Esophagus squamous epithelium (tissue), 5 donors: Measurements from ENCODE around the gene PRKACA. TPM values are rescaled to one million over a fixed set of nuclear protein-coding genes. Genes with fewer than 3 reads are reported as not detected.
A peak's percentile ranks its signal among the peaks of the same experiment; 100 is the strongest.

Experiments
- DNase-seq: peaks from one replicate; lab custom pipeline; 2025; lab: John Stamatoyannopoulos, UW
- H3K27ac ChIP-seq, 4 donors: fragments of 200-600 bp; sonication (generic); one replicate each; pipeline ENCODE4 v1.5.1; 2016 to 2019; ENCODE audit warnings: mild to moderate bottlenecking in 1 of 4
- H3K27me3 ChIP-seq, 4 donors: fragments of 200-600 bp; sonication (generic); 1 replicate in 3 of 4; 2 replicates in 1 of 4; pipeline versions ENCODE4 v1.5.1 to v1.6.0; 2017 to 2021; ENCODE audit warnings: antibody characterized with exemption in 1 of 4
- H3K36me3 ChIP-seq, 3 donors: fragments of 200-600 bp; sonication (generic); one replicate each; pipeline ENCODE4 v1.5.1; 2016 to 2019
- H3K4me1 ChIP-seq, 3 donors: fragments of 200-600 bp; sonication (generic); one replicate each; pipeline ENCODE4 v1.5.1; 2017 to 2019
- H3K4me3 ChIP-seq, 4 donors: fragments of 200-600 bp; sonication (generic); 1 replicate in 3 of 4; 2 replicates in 1 of 4; pipeline ENCODE4 v1.5.1; 2016 to 2019; ENCODE audit warnings: mild to moderate bottlenecking in 2 of 4, moderate library complexity in 1 of 4
- H3K9me3 ChIP-seq, 3 donors: fragments of 200-600 bp; sonication (generic); one replicate each; pipeline ENCODE4 v1.5.1; 2016 to 2019
- POLR2A ChIP-seq, 4 donors: fragments of 450-650 bp; IDR thresholded peaks; one replicate each; pipeline ENCODE4 v1.6.1; 2017; ENCODE audit warnings: antibody characterized with exemption in 4 of 4, mild to moderate bottlenecking in 4 of 4, moderate library complexity in 3 of 4
- WGBS, 2 donors: methylation state at CpG; one replicate each; pipeline ENCODE4 v1.1.5; 2018; 5-methylcytosine and 5-hydroxymethylcytosine counted together
- intact Hi-C: fragments of 100-400 bp; cut with DNase I; formaldehyde crosslinking; loops from one replicate; pipeline ENCODE4 v1.15.0; 2022
- total RNA-seq, 4 donors: library from RNA; depleted of rRNA; stranded (reverse); fragments of >200 nt; gene quantifications; one replicate each; pipeline ENCODE4 v1.1.0, GENCODE V29; 2016
- TF ChIP-seq, protein P1 (sequence below), 6 experiments: fragments of 450-650 bp in 4 of 6; fragments of 200-600 bp in 2 of 6; sonication (generic) in 2 of 6; IDR thresholded peaks; one replicate each; pipeline ENCODE4 v1.5.1; 2016 to 2019; ENCODE audit warnings: antibody characterized with exemption in 6 of 6, mild to moderate bottlenecking in 4 of 6, moderate library complexity in 4 of 6
- donor health status: DM: yes; HTN: yes; CAD: no.

Gene PRKACA
- 10 to 100 TPM; 28.6 to 42.8 (median 37.0) TPM for total RNA-seq

DNA sequence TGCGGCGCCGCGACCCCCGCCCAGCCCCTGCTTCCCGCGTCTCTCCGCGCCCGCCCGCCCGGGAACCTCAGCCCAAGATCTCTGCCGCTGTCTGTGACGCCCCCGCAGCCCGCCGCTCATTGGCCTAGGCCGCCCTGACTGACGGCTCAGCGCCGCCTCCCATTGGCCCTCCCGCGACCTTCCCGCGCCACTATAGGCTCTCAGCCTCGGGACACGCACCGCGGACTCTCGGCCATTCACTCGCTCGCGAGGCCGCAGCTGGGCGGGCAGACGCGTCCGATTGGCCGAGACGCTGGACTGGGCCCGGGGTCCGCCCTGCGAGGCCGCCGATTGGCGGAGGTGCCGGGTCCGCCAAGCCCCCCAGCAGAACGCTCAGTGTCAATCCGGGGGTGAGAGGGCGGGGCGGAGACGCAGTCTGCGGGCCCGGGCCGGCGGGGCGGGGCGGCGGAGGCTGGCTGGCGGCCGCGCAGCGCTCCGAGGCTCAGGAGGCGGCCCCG lies at the start of gene PRKACA:
Gene PRKACA (minus strand): TSS at position 95 of the 497 bp plus-strand sequence. CDS start 215 bp downstream, outside the sequence.
- no CpG with 5 or more reads among the region's 67 CpGs for WGBS, 2 donors
- H3K4me1 ChIP-seq = peaks cover 24 to 67% (median 46%) of the 10 kb centered on the region in 3 donors

GRCh38 chr19:14166999-14167575 lies 49.5 kb upstream of the PRKACA start:
- TF ChIP-seq, protein P1, sequence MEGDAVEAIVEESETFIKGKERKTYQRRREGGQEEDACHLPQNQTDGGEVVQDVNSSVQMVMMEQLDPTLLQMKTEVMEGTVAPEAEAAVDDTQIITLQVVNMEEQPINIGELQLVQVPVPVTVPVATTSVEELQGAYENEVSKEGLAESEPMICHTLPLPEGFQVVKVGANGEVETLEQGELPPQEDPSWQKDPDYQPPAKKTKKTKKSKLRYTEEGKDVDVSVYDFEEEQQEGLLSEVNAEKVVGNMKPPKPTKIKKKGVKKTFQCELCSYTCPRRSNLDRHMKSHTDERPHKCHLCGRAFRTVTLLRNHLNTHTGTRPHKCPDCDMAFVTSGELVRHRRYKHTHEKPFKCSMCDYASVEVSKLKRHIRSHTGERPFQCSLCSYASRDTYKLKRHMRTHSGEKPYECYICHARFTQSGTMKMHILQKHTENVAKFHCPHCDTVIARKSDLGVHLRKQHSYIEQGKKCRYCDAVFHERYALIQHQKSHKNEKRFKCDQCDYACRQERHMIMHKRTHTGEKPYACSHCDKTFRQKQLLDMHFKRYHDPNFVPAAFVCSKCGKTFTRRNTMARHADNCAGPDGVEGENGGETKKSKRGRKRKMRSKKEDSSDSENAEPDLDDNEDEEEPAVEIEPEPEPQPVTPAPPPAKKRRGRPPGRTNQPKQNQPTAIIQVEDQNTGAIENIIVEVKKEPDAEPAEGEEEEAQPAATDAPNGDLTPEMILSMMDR (IDR thresholded peaks at IDR 0.05) = no peak
- TF ChIP-seq POLR2A (IDR thresholded peaks at IDR 0.05) = no peak
- H3K36me3 ChIP-seq = peaks cover 0 to 50% (median 0%) of the 10 kb centered on the region in 3 donors
- WGBS, 2 donors = 30 to 45% methylated on average over 7 to 11 of the region's 12 CpGs
- intact Hi-C loops = no loop called here
- DNase-seq = no peak
- H3K27ac ChIP-seq = peak overlapping the region in 1 of 4 donors; percentile 35
- H3K4me1 ChIP-seq = peaks cover 0 to 25% (median 3%) of the 10 kb centered on the region in 3 donors
- peak overlapping the region in 1 of 4 donors; percentile 36 for H3K4me3 ChIP-seq
- no peaks in the 10 kb centered on the region for H3K9me3 ChIP-seq
- H3K27me3 ChIP-seq = no peaks in the 10 kb centered on the region

More for the DNA sequence above, at the start of gene PRKACA:
- peak in 1 of 4 donors; percentile 57 for TF ChIP-seq POLR2A (IDR thresholded peaks at IDR 0.05)
- TF ChIP-seq, protein P1 (IDR thresholded peaks at IDR 0.05) = no peak
- Histone ChIP-seq H3K9me3 (no peaks in the 10 kb centered on the region), H3K4me3 (peak within 1 kb of the TSS; percentile 91 to 97 (median 94)), H3K27ac (peak within 1 kb of the TSS; percentile 93 to 100 (median 95)), H3K27me3 (no peaks in the 10 kb centered on the region), H3K36me3 (no peaks in the 10 kb centered on the region)
- intact Hi-C loops = no loop called here
- peak; percentile 95 for DNase-seq

DNA sequence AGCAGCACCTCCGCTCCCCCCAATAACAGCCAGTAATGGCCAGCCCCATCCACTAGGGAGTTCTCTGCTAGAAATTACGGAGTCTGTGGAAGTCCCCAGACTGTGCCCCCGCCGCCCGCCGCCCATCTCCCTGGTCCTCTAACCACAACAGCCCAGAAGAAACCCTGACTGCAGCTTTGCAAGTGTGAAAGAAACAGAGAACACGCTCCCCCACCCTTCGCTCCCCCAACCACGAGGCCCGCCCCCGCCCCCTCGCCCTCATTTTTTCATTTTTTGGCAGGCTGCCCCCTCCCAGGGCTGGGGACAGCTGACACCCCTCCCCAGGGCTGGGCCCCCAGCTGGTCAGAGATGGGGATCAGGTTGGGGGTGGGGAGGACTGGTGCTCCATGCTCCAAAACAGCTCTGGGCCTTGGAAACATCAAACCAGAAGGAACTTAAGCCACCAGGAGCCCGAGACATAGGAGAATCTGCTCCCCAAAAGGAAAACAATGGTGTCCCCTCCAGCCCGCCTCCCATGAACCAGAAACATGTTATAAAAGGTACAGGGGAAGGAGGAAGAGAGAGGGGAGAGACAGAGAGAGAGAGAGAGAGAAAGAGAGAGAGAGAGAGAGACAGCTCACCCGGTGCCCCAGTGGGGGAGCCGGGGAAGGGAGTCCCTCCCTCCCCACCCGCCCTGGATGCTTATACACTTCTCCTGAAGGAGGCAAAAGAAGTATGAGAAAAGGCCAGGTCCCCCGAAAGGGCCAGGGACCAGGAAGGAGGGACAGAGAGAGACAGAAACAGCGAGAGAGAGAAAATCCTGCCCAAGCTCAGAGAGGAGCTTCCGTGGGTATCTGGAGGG lies 48.6 kb upstream of the PRKACA start:
- no peak overlapping the region for H3K4me3 ChIP-seq
- H3K27ac ChIP-seq = no peak overlapping the region
- intact Hi-C loops = no loop called here
- no peaks in the 10 kb centered on the region for H3K27me3 ChIP-seq
- TF ChIP-seq POLR2A (IDR thresholded peaks at IDR 0.05) = no peak
- 51 to 69% methylated on average over 13 to 16 of the region's 20 CpGs for WGBS, 2 donors
- no peaks in the 10 kb centered on the region for H3K9me3 ChIP-seq
- peaks cover 0 to 25% (median 3%) of the 10 kb centered on the region in 3 donors for H3K4me1 ChIP-seq
- H3K36me3 ChIP-seq = peaks cover 0 to 49% (median 0%) of the 10 kb centered on the region in 3 donors
- no peak for DNase-seq

- H3K9me3 ChIP-seq = no peaks in the 10 kb centered on the region
- 58 to 59% methylated on average over 4 of the region's 16 CpGs for WGBS, 2 donors
- H3K36me3 ChIP-seq = peaks cover 0 to 36% (median 0%) of the 10 kb centered on the region in 3 donors
- no peak overlapping the region for H3K4me3 ChIP-seq
- no peaks in the 10 kb centered on the region for H3K27me3 ChIP-seq
- no peak for DNase-seq
- TF ChIP-seq, protein P1 (IDR thresholded peaks at IDR 0.05) = no peak
- TF ChIP-seq POLR2A (IDR thresholded peaks at IDR 0.05) = no peak
- H3K27ac ChIP-seq = no peak overlapping the region
- intact Hi-C loops = no loop called here
- H3K4me1 ChIP-seq = peaks cover 0 to 25% (median 3%) of the 10 kb centered on the region in 3 donors
These were observed 47.3 kb upstream of the PRKACA start for GRCh38 chr19:14164724-14165493.

DNA sequence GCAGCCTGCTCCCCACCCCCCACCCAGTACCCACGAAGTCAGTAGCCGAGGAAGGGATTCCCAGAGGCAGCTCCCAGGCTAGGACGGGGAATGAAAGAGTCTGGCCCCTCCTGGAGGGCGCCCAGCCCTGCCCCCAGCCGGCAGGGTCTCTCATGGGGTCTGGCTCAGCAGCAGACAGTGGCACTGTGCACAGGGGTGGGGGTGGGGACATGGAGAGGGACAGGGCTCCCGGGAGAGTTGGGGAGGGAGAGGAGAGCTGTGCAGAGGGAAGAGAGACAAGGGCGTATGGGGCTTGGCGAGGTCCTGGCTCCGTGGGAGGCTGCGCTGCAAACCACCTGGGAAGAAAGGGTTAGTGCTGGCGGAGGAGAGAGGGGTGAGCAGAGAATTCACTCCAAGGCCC lies 46.5 kb upstream of the PRKACA start:
- H3K27me3 ChIP-seq = no peaks in the 10 kb centered on the region
- H3K9me3 ChIP-seq = no peaks in the 10 kb centered on the region
- WGBS, 2 donors = 86 to 100% methylated on average over 1 to 6 of the region's 11 CpGs
- H3K4me1 ChIP-seq = peaks cover 0 to 25% (median 3%) of the 10 kb centered on the region in 3 donors
- intact Hi-C loops = no loop called here
- no peak for DNase-seq
- no peak overlapping the region for H3K27ac ChIP-seq
- H3K4me3 ChIP-seq = no peak overlapping the region
- TF ChIP-seq POLR2A (IDR thresholded peaks at IDR 0.05) = no peak
- TF ChIP-seq, protein P1 (IDR thresholded peaks at IDR 0.05) = no peak
- peaks cover 0 to 37% (median under 1%) of the 10 kb centered on the region in 3 donors for H3K36me3 ChIP-seq
